PFSK-1 (cell line): ENCODE measurements around the gene DIAPH3.

ENCODE experiments used
- FOXP2 ChIP-seq: optimal IDR thresholded peaks from 2 replicates; pipeline ENCODE3; 2011; ENCODE audit warnings: borderline replicate concordance, control low read depth, inconsistent platforms; ENCODE audit not compliant: insufficient read depth; ENCODE audit errors: extremely low read length, extremely low read depth
- POLR2AphosphoS5 ChIP-seq: IDR thresholded peaks from 2 replicates; pipeline ENCODE4 v1.6.1; 2012; ENCODE audit warnings: low read depth, mild to moderate bottlenecking, control low read depth, low read length, moderate library complexity
- REST ChIP-seq, 2 experiments: IDR thresholded peaks; 2 replicates each; pipeline versions ENCODE4 v1.6.1 to v1.8.0; 2011 to 2012; ENCODE audit warnings: low read depth in 2 of 2, low read length in 2 of 2, control low read depth in 1 of 2, inconsistent platforms in 1 of 2, mild to moderate bottlenecking in 1 of 2, moderate library complexity in 1 of 2; ENCODE audit not compliant: insufficient read depth in 1 of 2
- SIN3A ChIP-seq: IDR thresholded peaks from 2 replicates; pipeline ENCODE4 v1.6.1; 2012; ENCODE audit warnings: mild to moderate bottlenecking, low read length, moderate library complexity, borderline replicate concordance; ENCODE audit not compliant: insufficient read depth
- TAF1 ChIP-seq: IDR thresholded peaks from 2 replicates; pipeline ENCODE4 v1.6.1; 2012; ENCODE audit warnings: low read length, control low read depth, borderline replicate concordance; ENCODE audit not compliant: insufficient read depth

Gene DIAPH3

DNA sequence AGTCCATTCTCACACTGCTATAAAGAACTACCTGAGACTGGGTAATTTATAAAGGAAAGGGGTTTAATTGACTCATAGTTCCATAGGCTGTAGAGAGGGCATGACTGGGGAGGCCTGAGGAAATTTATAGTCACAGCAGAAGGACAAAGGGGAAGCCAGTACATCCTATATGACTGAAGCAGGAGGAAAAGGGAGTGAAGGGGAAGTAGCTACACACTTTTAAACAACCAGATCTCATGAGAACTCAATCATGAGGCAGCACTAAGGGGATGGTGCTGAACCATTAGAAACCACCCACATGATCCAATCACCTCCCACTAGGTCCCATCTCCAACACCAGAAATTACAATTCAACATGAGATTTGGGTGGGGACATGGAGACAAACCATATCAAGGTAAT, 209.1 kb downstream of the DIAPH3 start:
- no peak for TF ChIP-seq SIN3A
- TF ChIP-seq REST (IDR thresholded peaks at IDR 0.05; ENCODE audit: insufficient read depth in 1 of 2, low read depth in 2 of 2, low read length in 2 of 2), result no peak
- TF ChIP-seq FOXP2, result no peak
- no peak for TF ChIP-seq TAF1
- TF ChIP-seq POLR2AphosphoS5, result no peak

GRCh38 chr13:59951011-59951410, 212.7 kb downstream of the DIAPH3 start:
- TF ChIP-seq SIN3A (no peak), POLR2AphosphoS5 (no peak), REST (IDR thresholded peaks at IDR 0.05; ENCODE audit: insufficient read depth in 1 of 2, low read depth in 2 of 2, low read length in 2 of 2) (no peak), TAF1 (no peak), FOXP2 (no peak)

DNA sequence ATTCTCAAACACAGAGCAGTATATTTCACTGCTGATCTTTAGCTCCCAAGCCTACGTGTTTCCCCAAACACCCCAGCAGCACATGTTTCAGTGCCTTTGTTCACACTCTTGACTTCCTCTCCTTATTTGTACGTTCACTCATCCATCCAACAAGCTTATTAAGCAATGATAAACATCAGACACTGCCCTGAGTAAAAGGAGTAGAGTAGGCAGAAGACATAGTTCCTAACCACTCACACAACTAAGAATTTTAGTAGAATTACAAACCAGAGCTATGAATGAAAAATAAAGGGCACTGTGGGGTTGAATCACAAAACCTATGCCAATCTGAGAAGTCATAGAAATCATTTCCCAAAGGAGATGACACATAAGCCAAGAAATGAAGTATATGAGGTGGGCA, 213.5 kb downstream of the DIAPH3 start:
- TF ChIP-seq TAF1 (no peak), REST (IDR thresholded peaks at IDR 0.05; ENCODE audit: insufficient read depth in 1 of 2, low read depth in 2 of 2, low read length in 2 of 2) (no peak), POLR2AphosphoS5 (no peak), SIN3A (no peak), FOXP2 (no peak)

- TF ChIP-seq FOXP2 (no peak), TAF1 (no peak), POLR2AphosphoS5 (no peak), REST (IDR thresholded peaks at IDR 0.05; ENCODE audit: insufficient read depth in 1 of 2, low read depth in 2 of 2, low read length in 2 of 2) (no peak), SIN3A (no peak)
Observed at GRCh38 chr13:59948686-59949085, 215.0 kb downstream of the DIAPH3 start.

GRCh38 chr13:59946944-59947343, 216.8 kb downstream of the DIAPH3 start:
- no peak for TF ChIP-seq POLR2AphosphoS5
- TF ChIP-seq FOXP2, result no peak
- TF ChIP-seq SIN3A, result no peak
- no peak for TF ChIP-seq TAF1
- no peak for TF ChIP-seq REST (IDR thresholded peaks at IDR 0.05; ENCODE audit: insufficient read depth in 1 of 2, low read depth in 2 of 2, low read length in 2 of 2)
